Measurements from ENCODE around the gene HS1BP3. TPM values are rescaled to one million over a fixed set of nuclear protein-coding genes. Genes with fewer than 3 reads are reported as not detected.
A peak's percentile ranks its signal among the peaks of the same experiment; 100 is the strongest.

Gene HS1BP3
- total and polyA plus RNA-seq, 2 of the 13 experiments (the other 11 are each of a cell fraction or from before 2014, with no cell fraction given) = 15.2 to 22.0 TPM

DNA sequence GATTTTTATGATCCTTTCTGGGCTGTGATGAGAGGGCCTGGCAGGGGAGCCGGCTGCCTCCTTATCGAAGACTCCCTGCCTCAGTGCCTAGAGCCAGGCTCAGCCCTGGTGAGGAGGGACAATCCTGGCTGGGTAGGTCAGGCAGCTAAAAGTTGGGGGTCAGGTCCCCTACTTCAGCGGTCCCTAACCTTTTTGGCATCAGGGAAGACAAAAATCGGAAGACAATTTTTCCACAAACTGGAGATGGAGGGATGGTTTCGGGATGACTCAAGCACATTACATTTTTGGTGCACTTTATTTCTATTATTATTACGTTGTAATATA is 53.1 kb downstream of the HS1BP3 start (continued):
- TF ChIP-seq, protein P1, sequence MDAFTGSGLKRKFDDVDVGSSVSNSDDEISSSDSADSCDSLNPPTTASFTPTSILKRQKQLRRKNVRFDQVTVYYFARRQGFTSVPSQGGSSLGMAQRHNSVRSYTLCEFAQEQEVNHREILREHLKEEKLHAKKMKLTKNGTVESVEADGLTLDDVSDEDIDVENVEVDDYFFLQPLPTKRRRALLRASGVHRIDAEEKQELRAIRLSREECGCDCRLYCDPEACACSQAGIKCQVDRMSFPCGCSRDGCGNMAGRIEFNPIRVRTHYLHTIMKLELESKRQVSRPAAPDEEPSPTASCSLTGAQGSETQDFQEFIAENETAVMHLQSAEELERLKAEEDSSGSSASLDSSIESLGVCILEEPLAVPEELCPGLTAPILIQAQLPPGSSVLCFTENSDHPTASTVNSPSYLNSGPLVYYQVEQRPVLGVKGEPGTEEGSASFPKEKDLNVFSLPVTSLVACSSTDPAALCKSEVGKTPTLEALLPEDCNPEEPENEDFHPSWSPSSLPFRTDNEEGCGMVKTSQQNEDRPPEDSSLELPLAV (CRISPR knock-in tag; conservative IDR thresholded peaks at IDR 0.05; ENCODE audit: low read depth) = no peak
- TF ChIP-seq ARID4A (CRISPR knock-in tag; IDR thresholded peaks at IDR 0.05; ENCODE audit: borderline replicate concordance) = no peak
- no peak for TF ChIP-seq ZFP36L2 (CRISPR knock-in tag; IDR thresholded peaks at IDR 0.05)
- TF ChIP-seq ZNF747 (CRISPR knock-in tag; IDR thresholded peaks at IDR 0.05; ENCODE audit: borderline replicate concordance) = no peak
- no peak for TF ChIP-seq ZNF121 (CRISPR knock-in tag; IDR thresholded peaks at IDR 0.05)
- TF ChIP-seq MXD3 (CRISPR knock-in tag; IDR thresholded peaks at IDR 0.05) = no peak
- TF ChIP-seq ZBTB44 (CRISPR knock-in tag; IDR thresholded peaks at IDR 0.05) = no peak
- 0 out of 2 replicates have a peak, but pooled peaks have one; percentile 2 for TF ChIP-seq RBFOX2 (IDR thresholded peaks at IDR 0.05; ENCODE audit: low read depth, low read length)
- TF ChIP-seq LCORL (IDR thresholded peaks at IDR 0.05) = no peak
- TF ChIP-seq LCORL (CRISPR knock-in tag; IDR thresholded peaks at IDR 0.05) = 0 out of 2 replicates have a peak, but pooled peaks have one; percentile 36
- TF ChIP-seq CENPBD1 (CRISPR knock-in tag; IDR thresholded peaks at IDR 0.05; ENCODE audit: borderline replicate concordance, low read depth) = no peak
- no peak for TF ChIP-seq ZNF441 (CRISPR knock-in tag; IDR thresholded peaks at IDR 0.05; ENCODE audit: borderline replicate concordance)
- TF ChIP-seq ZNF296 (CRISPR knock-in tag; conservative IDR thresholded peaks at IDR 0.05) = no peak
- TF ChIP-seq ZNF564 (CRISPR knock-in tag; IDR thresholded peaks at IDR 0.05) = no peak
- TF ChIP-seq, protein P2, sequence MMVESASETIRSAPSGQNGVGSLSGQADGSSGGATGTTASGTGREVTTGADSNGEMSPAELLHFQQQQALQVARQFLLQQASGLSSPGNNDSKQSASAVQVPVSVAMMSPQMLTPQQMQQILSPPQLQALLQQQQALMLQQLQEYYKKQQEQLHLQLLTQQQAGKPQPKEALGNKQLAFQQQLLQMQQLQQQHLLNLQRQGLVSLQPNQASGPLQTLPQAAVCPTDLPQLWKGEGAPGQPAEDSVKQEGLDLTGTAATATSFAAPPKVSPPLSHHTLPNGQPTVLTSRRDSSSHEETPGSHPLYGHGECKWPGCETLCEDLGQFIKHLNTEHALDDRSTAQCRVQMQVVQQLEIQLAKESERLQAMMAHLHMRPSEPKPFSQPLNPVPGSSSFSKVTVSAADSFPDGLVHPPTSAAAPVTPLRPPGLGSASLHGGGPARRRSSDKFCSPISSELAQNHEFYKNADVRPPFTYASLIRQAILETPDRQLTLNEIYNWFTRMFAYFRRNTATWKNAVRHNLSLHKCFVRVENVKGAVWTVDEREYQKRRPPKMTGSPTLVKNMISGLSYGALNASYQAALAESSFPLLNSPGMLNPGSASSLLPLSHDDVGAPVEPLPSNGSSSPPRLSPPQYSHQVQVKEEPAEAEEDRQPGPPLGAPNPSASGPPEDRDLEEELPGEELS (CRISPR knock-in tag; IDR thresholded peaks at IDR 0.05) = no peak
- 0 out of 4 replicates have a peak, but pooled peaks of 1 of the 2 experiments have one; percentile 3 for TF ChIP-seq HMGXB4 (CRISPR knock-in tag; IDR thresholded peaks at IDR 0.05; ENCODE audit: borderline replicate concordance in 1 of 2, low read depth in 1 of 2)
- no peak for TF ChIP-seq TBL1XR1 (IDR thresholded peaks at IDR 0.05; ENCODE audit: borderline replicate concordance, low read length, partially characterized antibody)

Measured in HepG2 (cell line).